PFSK-1 (cell line): ENCODE data around the gene TLR10.

ENCODE experiments used
- POLR2AphosphoS5 ChIP-seq: IDR thresholded peaks from 2 replicates; pipeline ENCODE4 v1.6.1; 2012; ENCODE audit warnings: low read depth, mild to moderate bottlenecking, control low read depth, low read length, moderate library complexity
- REST ChIP-seq, 2 experiments: IDR thresholded peaks; 2 replicates each; pipeline versions ENCODE4 v1.6.1 to v1.8.0; 2011 to 2012; ENCODE audit warnings: low read depth in 2 of 2, low read length in 2 of 2, control low read depth in 1 of 2, inconsistent platforms in 1 of 2, mild to moderate bottlenecking in 1 of 2, moderate library complexity in 1 of 2; ENCODE audit not compliant: insufficient read depth in 1 of 2
- SIN3A ChIP-seq: IDR thresholded peaks from 2 replicates; pipeline ENCODE4 v1.6.1; 2012; ENCODE audit warnings: mild to moderate bottlenecking, low read length, moderate library complexity, borderline replicate concordance; ENCODE audit not compliant: insufficient read depth
- TAF1 ChIP-seq: IDR thresholded peaks from 2 replicates; pipeline ENCODE4 v1.6.1; 2012; ENCODE audit warnings: low read length, control low read depth, borderline replicate concordance; ENCODE audit not compliant: insufficient read depth

- TF ChIP-seq POLR2AphosphoS5 (no peak), REST (IDR thresholded peaks at IDR 0.05; ENCODE audit: insufficient read depth in 1 of 2, low read depth in 2 of 2, low read length in 2 of 2) (no peak), TAF1 (no peak), SIN3A (no peak)
Measured at GRCh38 chr4:38769857-38770256, 12.9 kb downstream of the TLR10 start.
